ENCODE data around the gene PIK3R5. TPM values are rescaled to one million over a fixed set of nuclear protein-coding genes. Genes with fewer than 3 reads are reported as not detected.

PIK3R5 gene
- total RNA-seq, 1 experiment from 2014 or later, result not detected

DNA sequence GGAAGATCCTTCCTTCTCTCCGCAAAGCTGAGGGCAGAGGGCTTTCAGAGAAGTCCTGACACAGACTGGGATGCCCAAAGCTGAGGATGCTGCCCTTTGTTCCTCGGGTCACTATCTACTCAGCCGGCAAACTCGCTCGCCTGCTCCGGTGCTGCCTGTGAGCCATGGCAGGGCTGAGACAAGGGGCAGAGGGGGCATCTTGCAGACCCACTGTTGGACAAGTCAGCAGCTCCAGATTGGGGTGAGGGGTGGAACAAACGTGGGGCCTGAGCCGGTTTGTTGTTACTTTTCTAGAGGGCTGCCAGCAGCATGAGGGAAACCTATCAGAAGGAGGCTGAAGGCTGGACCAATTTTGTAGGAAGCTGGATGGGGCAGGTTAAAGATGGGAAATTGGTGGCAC lies 51.0 kb downstream of the PIK3R5 start:
- H3K36me3 Mint-ChIP-seq (ENCODE audit: insufficient read depth, unreplicated experiment), result no peaks in the 10 kb centered on the region
- intact Hi-C loops (cut with micrococcal nuclease; ENCODE audit: unreplicated experiment), result no loop called here
- Histone ChIP-seq H3K4me1 (no peaks in the 10 kb centered on the region), H3K27me3 (replicated peaks; ENCODE audit: control insufficient read depth, insufficient read depth, low read length) (no peaks in the 10 kb centered on the region), H3K4me3 (ENCODE audit: low read depth, low read length) (no peak overlapping the region), H3K36me3 (ENCODE audit: control insufficient read depth, insufficient read depth, low read length) (no peaks in the 10 kb centered on the region), H3K9me3 (no peaks in the 10 kb centered on the region)
- H3K27me3 Mint-ChIP-seq (ENCODE audit: insufficient read depth, unreplicated experiment), result peaks cover 15% of the 10 kb centered on the region
- CTCF ChIA-PET, result no interaction called here
- H3K4me1 Mint-ChIP-seq (ENCODE audit: low read depth, unreplicated experiment), result no peaks in the 10 kb centered on the region
- no peak overlapping the region for H3K4me3 Mint-ChIP-seq (ENCODE audit: unreplicated experiment)
- no peak for DNase-seq
- H3K9me3 Mint-ChIP-seq (ENCODE audit: unreplicated experiment), result no peaks in the 10 kb centered on the region
- POLR2A ChIA-PET, result no interaction called here
- no peak overlapping the region for H3K27ac Mint-ChIP-seq (ENCODE audit: unreplicated experiment)
- no TSS peak for BruUV-seq (replicated peaks)
- TF ChIP-seq CTCF (IDR thresholded peaks at IDR 0.05; ENCODE audit: insufficient read depth in 1 of 2, low read depth in 1 of 2, low read length in 1 of 2, severe bottlenecking in 1 of 2, unreplicated experiment in 1 of 2), result no peak

- POLR2A ChIA-PET, result no interaction called here
- no peak for DNase-seq
- intact Hi-C loops (cut with micrococcal nuclease; ENCODE audit: unreplicated experiment), result no loop called here
- Mint-ChIP-seq H3K27me3 (ENCODE audit: insufficient read depth, unreplicated experiment) (peaks cover 15% of the 10 kb centered on the region), H3K27ac (ENCODE audit: unreplicated experiment) (no peak overlapping the region), H3K4me3 (ENCODE audit: unreplicated experiment) (no peak overlapping the region), H3K4me1 (ENCODE audit: low read depth, unreplicated experiment) (no peaks in the 10 kb centered on the region), H3K9me3 (ENCODE audit: unreplicated experiment) (no peaks in the 10 kb centered on the region), H3K36me3 (ENCODE audit: insufficient read depth, unreplicated experiment) (no peaks in the 10 kb centered on the region)
- Histone ChIP-seq H3K4me1 (no peaks in the 10 kb centered on the region), H3K4me3 (ENCODE audit: low read depth, low read length) (no peak overlapping the region), H3K36me3 (ENCODE audit: control insufficient read depth, insufficient read depth, low read length) (no peaks in the 10 kb centered on the region), H3K9me3 (no peaks in the 10 kb centered on the region), H3K27me3 (replicated peaks; ENCODE audit: control insufficient read depth, insufficient read depth, low read length) (no peaks in the 10 kb centered on the region)
- CTCF ChIA-PET, result no interaction called here
- no peak for TF ChIP-seq CTCF (IDR thresholded peaks at IDR 0.05; ENCODE audit: insufficient read depth in 1 of 2, low read depth in 1 of 2, low read length in 1 of 2, severe bottlenecking in 1 of 2, unreplicated experiment in 1 of 2)
- no TSS peak for BruUV-seq (replicated peaks)
These were observed 51.6 kb downstream of the PIK3R5 start for GRCh38 chr17:8913879-8914278.

DNA sequence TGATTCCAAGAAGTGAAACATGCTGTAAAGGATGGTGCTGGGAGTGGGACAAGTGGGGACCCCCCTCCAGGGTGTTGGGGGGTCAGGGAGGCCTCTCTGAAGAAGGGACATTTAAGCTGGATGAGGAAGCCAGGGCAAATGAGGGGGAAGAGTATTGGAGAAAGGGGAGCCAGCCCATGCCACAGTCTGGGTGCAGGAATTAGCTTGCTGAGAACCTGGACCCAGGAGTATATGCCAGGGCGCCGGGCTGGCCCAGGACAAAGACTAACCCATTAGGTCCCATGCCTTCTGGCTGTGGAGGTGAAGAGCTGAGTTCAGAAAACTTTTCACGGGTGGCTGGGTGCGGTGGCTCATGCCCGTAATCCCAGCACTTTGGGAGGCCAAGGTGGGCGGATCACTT lies 52.4 kb downstream of the PIK3R5 start:
- CTCF ChIA-PET, result interaction anchor here (0.5 to 1.0 kb wide), 2 partner anchors 18 to 113 kb away, joined by 3 read pairs; no protein-coding TSS in a partner anchor
- Histone ChIP-seq H3K27me3 (replicated peaks; ENCODE audit: control insufficient read depth, insufficient read depth, low read length) (no peaks in the 10 kb centered on the region), H3K4me3 (ENCODE audit: low read depth, low read length) (no peak overlapping the region), H3K36me3 (ENCODE audit: control insufficient read depth, insufficient read depth, low read length) (no peaks in the 10 kb centered on the region), H3K4me1 (no peaks in the 10 kb centered on the region), H3K9me3 (no peaks in the 10 kb centered on the region)
- Mint-ChIP-seq H3K27me3 (ENCODE audit: insufficient read depth, unreplicated experiment) (peaks cover 17% of the 10 kb centered on the region), H3K9me3 (ENCODE audit: unreplicated experiment) (no peaks in the 10 kb centered on the region), H3K27ac (ENCODE audit: unreplicated experiment) (no peak overlapping the region), H3K4me1 (ENCODE audit: low read depth, unreplicated experiment) (no peaks in the 10 kb centered on the region), H3K4me3 (ENCODE audit: unreplicated experiment) (no peak overlapping the region), H3K36me3 (ENCODE audit: insufficient read depth, unreplicated experiment) (no peaks in the 10 kb centered on the region)
- TF ChIP-seq CTCF (IDR thresholded peaks at IDR 0.05; ENCODE audit: insufficient read depth in 1 of 2, low read depth in 1 of 2, low read length in 1 of 2, severe bottlenecking in 1 of 2, unreplicated experiment in 1 of 2), result no peak
- POLR2A ChIA-PET, result no interaction called here
- no peak for DNase-seq
- BruUV-seq (replicated peaks), result no TSS peak
- intact Hi-C loops (cut with micrococcal nuclease; ENCODE audit: unreplicated experiment), result no loop called here
